D341Med (cell line): ENCODE results near the gene TLR7.

Experiments used
- DNase-seq: peaks from one replicate; pipeline ENCODE4 v3.0.0; 2012; ENCODE audit warnings: low spot score

Gene TLR7

GRCh38 chrX:12891171-12891570 is 24.3 kb downstream of the TLR7 start:
- DNase-seq, result no peak

GRCh38 chrX:12891915-12892506 is 25.1 kb downstream of the TLR7 start:
- DNase-seq, result no peak

GRCh38 chrX:12892716-12893115 is 25.8 kb downstream of the TLR7 start:
- no peak for DNase-seq

GRCh38 chrX:12894074-12895030 is 27.5 kb downstream of the TLR7 start:
- peak; percentile 29 for DNase-seq

GRCh38 chrX:12895866-12896265 is 29.0 kb downstream of the TLR7 start:
- DNase-seq, result no peak

- DNase-seq, result no peak
These were observed 30.1 kb downstream of the TLR7 start for GRCh38 chrX:12896935-12897334.

GRCh38 chrX:12898073-12898472 is 31.2 kb downstream of the TLR7 start:
- no peak for DNase-seq

- DNase-seq, result no peak
These were observed 32.6 kb downstream of the TLR7 start for GRCh38 chrX:12899506-12899905.

- peak; percentile 65 for DNase-seq
These were observed 34.6 kb downstream of the TLR7 start for GRCh38 chrX:12901486-12901885.

GRCh38 chrX:12903646-12904045 is 36.8 kb downstream of the TLR7 start:
- no peak for DNase-seq

- no peak for DNase-seq
These were observed 39.3 kb downstream of the TLR7 start, which contains the start of gene TLR8 for GRCh38 chrX:12906046-12906761. TLR8 (plus strand) TSS chrX:12906620; CDS start chrX:12906707, 87 bp downstream.

GRCh38 chrX:12910423-12911121 is 43.7 kb downstream of the TLR7 start:
- DNase-seq, result no peak

- no peak for DNase-seq
These were observed 44.2 kb downstream of the TLR7 start for GRCh38 chrX:12911122-12911470.

- no peak for DNase-seq
These were observed 46.1 kb downstream of the TLR7 start for GRCh38 chrX:12912791-12913482.

- DNase-seq, result no peak
These were observed 50.9 kb downstream of the TLR7 start for GRCh38 chrX:12917753-12918152.

GRCh38 chrX:12919051-12919450 is 52.2 kb downstream of the TLR7 start:
- DNase-seq, result no peak

GRCh38 chrX:12919620-12920019 is 52.7 kb downstream of the TLR7 start:
- DNase-seq, result no peak

GRCh38 chrX:12920990-12921389 is 54.1 kb downstream of the TLR7 start:
- DNase-seq, result no peak

- DNase-seq, result no peak
These were observed 55.2 kb downstream of the TLR7 start for GRCh38 chrX:12921886-12922598.

- no peak for DNase-seq
These were observed 55.7 kb downstream of the TLR7 start for GRCh38 chrX:12922599-12922919.

- no peak for DNase-seq
These were observed 62.8 kb downstream of the TLR7 start for GRCh38 chrX:12929701-12930100.
